ENCODE measurements around the gene GPATCH8.
"Not testable (repeated sequence)": the region's sequence is repeated elsewhere in the genome, so short reads cannot be mapped to it uniquely, and the experiment has no call there.

GPATCH8 gene

GRCh38 chr17:44503147-44504029 is at the start of gene GPATCH8:
TSS of gene GPATCH8 (minus strand) at chr17:44503406. CDS start at chr17:44503370, 36 bp downstream.
- peak; percentile 96 for DNase-seq

GRCh38 chr17:44552361-44552760 is 49.2 kb upstream of the GPATCH8 start:
- DNase-seq = no peak

GRCh38 chr17:44549686-44550085 is 46.5 kb upstream of the GPATCH8 start:
- no peak for DNase-seq

GRCh38 chr17:44548376-44549230 is 45.4 kb upstream of the GPATCH8 start:
- DNase-seq = no peak

GRCh38 chr17:44547625-44548267 is 44.5 kb upstream of the GPATCH8 start:
- no peak for DNase-seq

GRCh38 chr17:44546671-44547606 is 43.7 kb upstream of the GPATCH8 start:
- no peak for DNase-seq

- DNase-seq = no peak
These were observed 40.8 kb upstream of the GPATCH8 start for GRCh38 chr17:44543905-44544523.

GRCh38 chr17:44543213-44543904 is 40.2 kb upstream of the GPATCH8 start:
- DNase-seq = no peak

- no peak for DNase-seq
These were observed 38.8 kb upstream of the GPATCH8 start for GRCh38 chr17:44541884-44542581.

GRCh38 chr17:44540246-44541084 is 37.3 kb upstream of the GPATCH8 start:
- DNase-seq = no peak

- DNase-seq = no peak
These were observed 36.5 kb upstream of the GPATCH8 start for GRCh38 chr17:44539673-44540072.

GRCh38 chr17:44537922-44538321 is 34.7 kb upstream of the GPATCH8 start:
- not testable (repeated sequence) for DNase-seq

- no peak for DNase-seq
These were observed 33.1 kb upstream of the GPATCH8 start for GRCh38 chr17:44536090-44536953.

GRCh38 chr17:44533533-44534246 is 30.5 kb upstream of the GPATCH8 start:
- DNase-seq = peak; percentile 77 to 80

GRCh38 chr17:44530896-44531418 is 27.8 kb upstream of the GPATCH8 start:
- DNase-seq = no peak

- DNase-seq = no peak
These were observed 26.7 kb upstream of the GPATCH8 start for GRCh38 chr17:44529864-44530263.

GRCh38 chr17:44527954-44528353 is 24.7 kb upstream of the GPATCH8 start:
- no peak for DNase-seq
